ENCODE measurements around the gene TRAPPC2L. TPM values are rescaled to one million over a fixed set of nuclear protein-coding genes. Genes with fewer than 3 reads are reported as not detected.

The TRAPPC2L gene
- total RNA-seq, 6 experiments from 2014 or later, result 58.0 to 75.9 (median 65.6) TPM

DNA sequence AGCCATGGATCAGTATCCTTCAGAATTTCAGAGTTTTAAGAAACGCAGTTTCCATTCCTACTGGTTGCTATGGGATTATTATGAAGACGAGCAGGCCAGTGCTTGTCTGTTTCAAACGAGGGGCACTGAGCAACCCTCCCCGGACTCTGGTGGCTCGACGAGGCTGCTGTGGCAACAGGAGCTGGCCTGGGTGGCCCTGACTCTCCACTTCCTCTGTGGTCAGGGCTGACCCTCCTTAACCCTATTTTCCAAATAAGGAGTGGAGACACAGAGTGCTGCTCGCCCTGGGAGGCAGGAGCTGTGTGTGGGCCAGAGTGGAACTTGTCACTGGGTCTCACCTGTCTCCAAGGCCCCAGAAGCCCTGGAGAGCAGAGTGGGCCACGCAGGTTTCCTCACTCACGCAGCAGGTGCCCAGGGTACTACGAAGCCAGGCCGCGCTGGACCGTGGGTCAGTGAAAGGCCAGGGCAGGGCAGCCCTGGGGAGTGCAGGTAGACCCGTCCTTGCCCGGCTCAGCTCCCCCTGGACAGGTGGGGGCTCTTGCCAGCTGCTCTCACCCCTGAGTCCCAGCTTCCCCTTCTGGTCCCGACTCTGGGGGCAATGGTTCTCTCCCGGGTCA is 3.5 kb upstream of the TRAPPC2L start:
- H3K9me3 Mint-ChIP-seq, result no peaks in the 10 kb centered on the region
- DNase-seq, result no peak
- peaks cover 18% of the 10 kb centered on the region for H3K4me1 Mint-ChIP-seq (ENCODE audit: low read depth)
- H3K27ac Mint-ChIP-seq, result no peak overlapping the region
- no peak overlapping the region for H3K4me3 Mint-ChIP-seq
- H3K36me3 Mint-ChIP-seq (ENCODE audit: low read depth), result peaks cover 7% of the 10 kb centered on the region
- peaks cover 3% of the 10 kb centered on the region for H3K27me3 Mint-ChIP-seq (ENCODE audit: insufficient read depth)
- no peak for TF ChIP-seq CTCF (IDR thresholded peaks at IDR 0.05)

DNA sequence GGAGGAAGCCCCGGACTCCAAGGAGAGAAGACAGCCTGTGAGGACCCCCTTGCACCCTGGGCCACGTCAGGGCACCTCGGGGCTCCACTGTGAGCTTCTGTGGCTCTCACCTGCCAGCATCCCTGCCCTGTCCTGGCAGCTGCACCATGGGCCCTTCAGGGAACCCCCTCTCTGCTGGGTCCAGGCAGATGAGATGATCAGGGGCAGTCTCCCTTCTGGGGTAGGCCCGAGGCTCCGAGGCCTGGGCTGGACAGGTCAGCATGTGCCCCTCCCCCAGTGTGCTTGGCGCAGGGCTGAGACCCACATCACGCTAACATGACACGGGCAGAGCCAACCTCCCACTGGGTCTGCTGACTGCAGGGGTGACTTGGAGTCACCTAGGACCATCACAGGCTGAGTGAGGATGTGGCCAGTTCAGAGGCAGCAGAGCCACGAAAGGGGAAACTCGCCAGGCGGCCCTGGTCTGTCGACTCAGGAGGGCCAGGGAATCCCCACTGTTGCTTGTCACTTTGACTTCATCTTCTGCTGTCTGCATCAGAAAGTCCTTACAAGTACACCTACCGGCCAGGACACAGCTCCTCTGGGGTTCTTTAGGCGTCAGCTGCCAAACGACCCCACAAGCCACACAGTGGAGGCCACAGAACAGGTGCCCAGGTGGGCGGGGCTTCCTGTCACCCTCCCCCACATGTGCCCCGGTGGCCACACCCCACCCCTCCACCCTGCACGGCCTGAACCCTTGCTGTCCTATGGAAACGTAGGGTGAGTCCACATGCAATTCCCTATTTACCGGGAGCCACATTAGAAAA is 2.4 kb upstream of the TRAPPC2L start:
- Mint-ChIP-seq H3K4me1 (ENCODE audit: low read depth) (peaks cover 21% of the 10 kb centered on the region), H3K27me3 (ENCODE audit: insufficient read depth) (peaks cover 3% of the 10 kb centered on the region), H3K36me3 (ENCODE audit: low read depth) (peaks cover 7% of the 10 kb centered on the region), H3K4me3 (no peak overlapping the region), H3K9me3 (no peaks in the 10 kb centered on the region), H3K27ac (no peak overlapping the region)
- no peak for TF ChIP-seq CTCF (IDR thresholded peaks at IDR 0.05)
- DNase-seq, result no peak

DNA sequence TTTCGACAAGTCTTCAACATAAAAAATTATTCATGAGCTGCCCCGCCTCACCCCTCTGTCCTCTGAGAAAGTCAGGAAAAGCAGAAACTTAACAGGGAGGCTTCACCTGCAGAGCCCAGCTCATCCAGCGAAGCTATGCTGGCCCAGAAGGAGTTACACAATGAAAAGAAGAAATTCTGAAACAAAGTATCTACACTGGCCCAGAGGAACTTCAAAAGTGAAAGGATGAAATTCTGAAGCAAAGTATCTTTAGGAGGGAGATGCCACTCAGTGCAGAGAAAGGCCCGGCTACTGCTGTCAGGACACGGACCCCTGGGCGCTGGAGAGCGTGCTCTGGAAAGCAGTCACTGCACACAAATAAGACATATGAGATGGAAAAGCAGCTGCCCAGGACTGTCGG is 1.8 kb upstream of the TRAPPC2L start:
- Mint-ChIP-seq H3K36me3 (ENCODE audit: low read depth) (peaks cover 7% of the 10 kb centered on the region), H3K27ac (no peak overlapping the region), H3K4me3 (peak overlapping the region; percentile 63), H3K4me1 (ENCODE audit: low read depth) (peaks cover 21% of the 10 kb centered on the region), H3K9me3 (no peaks in the 10 kb centered on the region), H3K27me3 (ENCODE audit: insufficient read depth) (peaks cover 3% of the 10 kb centered on the region)
- no peak for DNase-seq
- TF ChIP-seq CTCF (IDR thresholded peaks at IDR 0.05), result no peak

- peaks cover 21% of the 10 kb centered on the region for H3K4me1 Mint-ChIP-seq (ENCODE audit: low read depth)
- no peak overlapping the region for H3K27ac Mint-ChIP-seq
- DNase-seq, result no peak
- TF ChIP-seq CTCF (IDR thresholded peaks at IDR 0.05), result no peak
- H3K9me3 Mint-ChIP-seq, result no peaks in the 10 kb centered on the region
- peaks cover 3% of the 10 kb centered on the region for H3K27me3 Mint-ChIP-seq (ENCODE audit: insufficient read depth)
- peak overlapping the region; percentile 76 for H3K4me3 Mint-ChIP-seq
- peaks cover 7% of the 10 kb centered on the region for H3K36me3 Mint-ChIP-seq (ENCODE audit: low read depth)
These were observed 1.2 kb upstream of the TRAPPC2L start for GRCh38 chr16:88855736-88856121.

DNA sequence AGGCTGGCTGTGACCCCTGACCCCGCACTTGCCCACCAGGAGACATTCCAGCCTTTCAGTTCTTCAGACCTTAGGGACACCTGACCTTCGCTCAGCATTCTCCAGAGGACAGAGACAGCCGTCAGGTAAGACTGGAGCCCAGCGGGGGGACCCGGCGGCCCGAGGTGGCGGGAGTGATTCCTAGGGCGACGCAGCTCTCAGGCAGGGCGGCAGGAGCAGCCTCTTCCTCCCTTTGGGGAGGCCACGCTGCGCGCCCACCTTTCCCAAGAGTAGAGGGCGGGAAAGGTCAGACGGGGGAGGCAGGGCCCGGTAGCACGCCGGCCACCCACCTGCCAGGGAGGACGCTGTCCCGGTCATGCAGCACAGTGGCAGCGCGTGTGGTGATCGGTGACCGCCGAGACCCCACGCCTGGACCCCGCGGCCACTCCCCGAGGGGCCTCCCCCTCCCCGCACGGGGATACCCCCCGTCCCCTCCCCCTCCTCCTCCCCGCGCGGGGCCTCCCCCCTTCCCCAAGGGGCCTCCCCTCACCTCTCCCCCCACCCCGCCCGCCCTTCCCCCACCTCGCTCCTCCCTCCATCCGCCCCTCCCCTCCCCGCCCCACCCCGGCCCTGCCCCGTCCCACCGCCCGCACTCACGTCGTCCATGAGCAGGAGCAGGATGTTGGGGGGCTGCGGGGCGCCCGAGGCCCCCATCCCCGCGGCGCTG is 652 bp upstream of the TRAPPC2L start:
- DNase-seq, result no peak
- Mint-ChIP-seq H3K4me3 (peak overlapping the region; percentile 76), H3K27me3 (ENCODE audit: insufficient read depth) (peaks cover 3% of the 10 kb centered on the region), H3K9me3 (no peaks in the 10 kb centered on the region), H3K36me3 (ENCODE audit: low read depth) (peaks cover 7% of the 10 kb centered on the region), H3K4me1 (ENCODE audit: low read depth) (peaks cover 21% of the 10 kb centered on the region), H3K27ac (no peak overlapping the region)
- TF ChIP-seq CTCF (IDR thresholded peaks at IDR 0.05), result no peak
